SK-N-SH treated with all-trans-retinoic acid at 6 μM for 48 hours (cell line): Measurements from ENCODE around the gene APLP1.

Experiments
- ATAC-seq: fragments of 200-7000 bp; cut with Tn5 transposase; 3 replicates; pipeline ENCODE4 v1.9.1; 2020; ENCODE audit warnings: mild to moderate bottlenecking, moderate library complexity
- ARNTL ChIP-seq: fragments of 450-650 bp; formaldehyde crosslinking; IDR thresholded peaks from 2 replicates; pipeline ENCODE4 v1.5.0; 2020; ENCODE audit warnings: low read depth, mild to moderate bottlenecking, moderate library complexity, borderline replicate concordance
- BACH2 ChIP-seq: fragments of 250-450 bp; sonication (Bioruptor Pico); IDR thresholded peaks from 2 replicates; pipeline ENCODE4 v1.9.0; 2021; ENCODE audit warnings: mild to moderate bottlenecking, borderline replicate concordance
- CREB5 ChIP-seq: fragments of 250-450 bp; sonication (Bioruptor Pico); IDR thresholded peaks from 2 replicates; pipeline ENCODE4 v1.5.1; 2020; ENCODE audit warnings: low read depth, mild to moderate bottlenecking, moderate library complexity
- CSDC2 ChIP-seq: fragments of 250-450 bp; sonication (Bioruptor Pico); IDR thresholded peaks from 2 replicates; pipeline ENCODE4 v1.5.0; 2020; ENCODE audit warnings: mild to moderate bottlenecking, moderate library complexity
- CSRNP3 ChIP-seq: fragments of 250-450 bp; sonication (Bioruptor Pico); IDR thresholded peaks from 2 replicates; pipeline ENCODE4 v1.5.1; 2021; ENCODE audit warnings: mild to moderate bottlenecking, moderate library complexity
- ESRRG ChIP-seq: fragments of 250-450 bp; sonication (Bioruptor Pico); IDR thresholded peaks from 2 replicates; pipeline ENCODE4 v1.6.1; 2021; ENCODE audit warnings: mild to moderate bottlenecking
- GLIS3 ChIP-seq: fragments of 250-450 bp; sonication (Bioruptor Pico); IDR thresholded peaks from 2 replicates; pipeline ENCODE4 v1.5.0; 2020; ENCODE audit warnings: mild to moderate bottlenecking, moderate library complexity
- ISL1 ChIP-seq: fragments of 250-450 bp; sonication (Bioruptor Pico); IDR thresholded peaks from 2 replicates; pipeline ENCODE4 v2.1.2; 2022; ENCODE audit warnings: mild to moderate bottlenecking, moderate library complexity
- OSR1 ChIP-seq: fragments of 250-450 bp; sonication (Bioruptor Pico); IDR thresholded peaks from 2 replicates; pipeline ENCODE4 v1.8.0; 2022; ENCODE audit warnings: moderate library complexity, mild to moderate bottlenecking, inconsistent platforms
- PATZ1 ChIP-seq: fragments of 250-450 bp; sonication (Bioruptor Pico); IDR thresholded peaks from 2 replicates; pipeline ENCODE4 v1.8.0; 2020; ENCODE audit warnings: mild to moderate bottlenecking, moderate library complexity, borderline replicate concordance
- POU6F1 ChIP-seq: fragments of 250-450 bp; sonication (Bioruptor Pico); IDR thresholded peaks from 2 replicates; pipeline ENCODE4 v1.8.0; 2021; ENCODE audit warnings: low read depth, mild to moderate bottlenecking, moderate library complexity, borderline replicate concordance
- PPARA ChIP-seq: fragments of 250-450 bp; sonication (Bioruptor Pico); IDR thresholded peaks from 2 replicates; pipeline ENCODE4 v1.5.0; 2020; ENCODE audit warnings: mild to moderate bottlenecking, borderline replicate concordance
- RARB ChIP-seq: fragments of 250-450 bp; sonication (Bioruptor Pico); IDR thresholded peaks from 2 replicates; pipeline ENCODE4 v1.8.0; 2021; ENCODE audit warnings: mild to moderate bottlenecking, moderate library complexity
- SNAI2 ChIP-seq: fragments of 250-450 bp; sonication (Bioruptor Pico); IDR thresholded peaks from 2 replicates; pipeline ENCODE4 v1.5.0; 2020; ENCODE audit warnings: mild to moderate bottlenecking, moderate library complexity
- TCF4 ChIP-seq: fragments of 250-450 bp; sonication (Bioruptor Pico); IDR thresholded peaks from 2 replicates; pipeline ENCODE4 v1.8.0; 2021; ENCODE audit warnings: mild to moderate bottlenecking, moderate library complexity, borderline replicate concordance
- TSHZ2 ChIP-seq: fragments of 250-450 bp; sonication (Bioruptor Pico); IDR thresholded peaks from 2 replicates; pipeline ENCODE4 v1.5.0; 2020; ENCODE audit warnings: mild to moderate bottlenecking, moderate library complexity
- ZC3H10 ChIP-seq: fragments of 250-450 bp; sonication (Bioruptor Pico); IDR thresholded peaks from 2 replicates; pipeline ENCODE4 v1.5.1; 2021; ENCODE audit warnings: mild to moderate bottlenecking, moderate library complexity
- ZFP3 ChIP-seq: fragments of 250-450 bp; sonication (Bioruptor Pico); IDR thresholded peaks from 2 replicates; pipeline ENCODE4 v1.5.0; 2020; ENCODE audit warnings: mild to moderate bottlenecking, moderate library complexity
- ZFP30 ChIP-seq: fragments of 450-650 bp; formaldehyde crosslinking; IDR thresholded peaks from 2 replicates; pipeline ENCODE4 v1.5.0; 2022; ENCODE audit warnings: mild to moderate bottlenecking, moderate library complexity
- ZNF565 ChIP-seq: fragments of 450-650 bp; formaldehyde crosslinking; conservative IDR thresholded peaks from 2 replicates; pipeline ENCODE4 v1.5.0; 2020; ENCODE audit warnings: low read depth, mild to moderate bottlenecking, moderate library complexity
- ZNF70 ChIP-seq: fragments of 450-650 bp; formaldehyde crosslinking; IDR thresholded peaks from 2 replicates; pipeline ENCODE4 v1.5.0; 2020; ENCODE audit warnings: mild to moderate bottlenecking, moderate library complexity
- ZNF8 ChIP-seq: fragments of 450-650 bp; formaldehyde crosslinking; IDR thresholded peaks from 2 replicates; pipeline ENCODE4 v1.5.0; 2020; ENCODE audit warnings: mild to moderate bottlenecking, moderate library complexity

APLP1 gene

GRCh38 chr19:35901854-35902661, 33.7 kb downstream of the APLP1 start, which contains the start of gene HCST:
TSS of gene HCST (plus strand) at chr19:35902529. CDS start at chr19:35902594, 65 bp downstream.
- TF ChIP-seq CSRNP3 (CRISPR knock-in tag) = no peak
- TF ChIP-seq OSR1 (CRISPR knock-in tag) = no peak
- no peak for TF ChIP-seq ZNF70
- TF ChIP-seq SNAI2 (CRISPR knock-in tag) = no peak
- no peak for TF ChIP-seq ISL1
- TF ChIP-seq RARB (CRISPR knock-in tag) = no peak
- no peak for TF ChIP-seq PPARA
- no peak for TF ChIP-seq BACH2
- no peak for TF ChIP-seq ZNF8 (CRISPR knock-in tag)
- no peak for TF ChIP-seq PATZ1 (CRISPR knock-in tag)
- no peak for TF ChIP-seq ZNF565
- no peak for TF ChIP-seq ZFP30 (CRISPR knock-in tag)
- TF ChIP-seq ESRRG = no peak
- TF ChIP-seq TCF4 (CRISPR knock-in tag) = no peak
- TF ChIP-seq TSHZ2 = no peak
- no peak for TF ChIP-seq ZC3H10 (CRISPR knock-in tag)
- no peak for TF ChIP-seq POU6F1
- TF ChIP-seq CREB5 (CRISPR knock-in tag) = no peak
- ATAC-seq = no peak

GRCh38 chr19:35902870-35903475, 34.6 kb downstream of the APLP1 start:
- TF ChIP-seq ZNF8 (CRISPR knock-in tag) (no peak), PATZ1 (CRISPR knock-in tag) (no peak), ARNTL (CRISPR knock-in tag) (no peak), TSHZ2 (no peak), ISL1 (no peak), POU6F1 (no peak), ZNF565 (no peak), TCF4 (CRISPR knock-in tag) (no peak), ESRRG (no peak), ZFP3 (no peak), GLIS3 (CRISPR knock-in tag) (no peak), CSDC2 (CRISPR knock-in tag) (no peak)
- no peak for ATAC-seq
